ENCODE data around the gene MAD2L2.

GRCh38 chr1:11639372-11639771 is 41.6 kb downstream of the MAD2L2 start:
- TF ChIP-seq CTCF (IDR thresholded peaks at IDR 0.05) (no peak), EP300 (IDR thresholded peaks at IDR 0.05) (no peak)
